Esophagus muscularis mucosa (tissue), 3 donors: ENCODE data around the gene CDX1.

Experiments used
- CTCF ChIP-seq, 3 experiments: fragments of 200-600 bp in 2 of 3; fragments of 450-650 bp in 1 of 3; sonication (generic) in 2 of 3; IDR thresholded peaks; one replicate each; pipeline ENCODE4 v1.5.1; 2017 to 2019; ENCODE audit warnings: antibody characterized with exemption in 3 of 3, mild to moderate bottlenecking in 2 of 3, moderate library complexity in 1 of 3
- POLR2AphosphoS5 ChIP-seq, 2 donors: sonication (generic); formaldehyde crosslinking; IDR thresholded peaks; one replicate each; pipeline ENCODE4 v1.6.1; 2017; ENCODE audit warnings: antibody characterized with exemption in 2 of 2

GRCh38 chr5:150129454-150129812, 37.1 kb upstream of the CDX1 start:
- no peak for TF ChIP-seq CTCF (IDR thresholded peaks at IDR 0.05)
- TF ChIP-seq POLR2AphosphoS5 (IDR thresholded peaks at IDR 0.05), result no peak
